Endometrial microvascular endothelial cells (primary cell): Measurements from ENCODE around the gene OR2A1. TPM values are rescaled to one million over a fixed set of nuclear protein-coding genes. Genes with fewer than 3 reads are reported as not detected.
"Not testable (repeated sequence)": the region's sequence is repeated elsewhere in the genome, so short reads cannot be mapped to it uniquely, and the experiment has no call there.

Source experiments
- in situ Hi-C: cut with HindIII; loops from 2 replicates; pipeline ENCODE4 v1.10.0; 2017; ENCODE audit warnings: low sequenced_read_pairs, low pct_unique_long_range_greater_than_20kb; ENCODE audit errors: inconsistent ontology term
- total RNA-seq: library from RNA; depleted of rRNA; stranded (reverse); fragments of >200 nt; gene quantifications from one replicate; pipeline ENCODE4 v1.2.3, GENCODE V29; 2015; ENCODE audit errors: inconsistent ontology term

OR2A1 gene, protein sequence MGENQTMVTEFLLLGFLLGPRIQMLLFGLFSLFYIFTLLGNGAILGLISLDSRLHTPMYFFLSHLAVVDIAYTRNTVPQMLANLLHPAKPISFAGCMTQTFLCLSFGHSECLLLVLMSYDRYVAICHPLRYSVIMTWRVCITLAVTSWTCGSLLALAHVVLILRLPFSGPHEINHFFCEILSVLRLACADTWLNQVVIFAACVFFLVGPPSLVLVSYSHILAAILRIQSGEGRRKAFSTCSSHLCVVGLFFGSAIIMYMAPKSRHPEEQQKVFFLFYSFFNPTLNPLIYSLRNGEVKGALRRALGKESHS
- not detected for total RNA-seq

DNA sequence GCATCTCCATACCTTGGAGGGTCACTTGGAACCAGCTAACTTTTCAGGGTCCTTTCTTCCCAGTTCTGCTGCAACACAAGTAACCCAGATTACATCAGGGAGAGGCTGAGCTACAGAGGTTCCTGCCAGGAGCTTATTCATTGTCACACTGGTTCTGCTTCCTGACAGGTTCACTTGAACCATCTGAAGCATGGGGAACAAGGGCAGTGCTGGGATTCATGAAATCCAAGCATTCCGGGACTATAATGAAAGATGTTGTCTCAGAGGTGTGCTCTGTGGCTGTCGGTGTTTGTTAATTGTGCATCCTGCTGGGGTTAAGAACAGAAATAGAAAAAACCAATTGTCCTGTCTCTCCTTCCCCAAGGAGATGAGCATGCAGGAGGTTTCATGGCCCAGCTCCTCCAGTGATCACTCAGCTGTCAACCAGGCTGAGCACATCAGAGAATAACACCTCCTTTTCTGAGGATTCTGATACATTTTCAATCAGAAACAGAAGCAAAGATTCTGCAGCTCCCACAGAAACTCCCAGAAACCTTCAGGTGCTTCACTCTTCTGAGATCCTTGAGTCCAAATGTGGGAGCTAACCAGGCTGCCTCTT is at the start of gene OR2A1:
OR2A1 (plus strand) TSS at position 548 of the 598 bp plus-strand sequence. CDS start 5,706 bp downstream, outside the sequence.
- in situ Hi-C loops, result not testable (repeated sequence)

DNA sequence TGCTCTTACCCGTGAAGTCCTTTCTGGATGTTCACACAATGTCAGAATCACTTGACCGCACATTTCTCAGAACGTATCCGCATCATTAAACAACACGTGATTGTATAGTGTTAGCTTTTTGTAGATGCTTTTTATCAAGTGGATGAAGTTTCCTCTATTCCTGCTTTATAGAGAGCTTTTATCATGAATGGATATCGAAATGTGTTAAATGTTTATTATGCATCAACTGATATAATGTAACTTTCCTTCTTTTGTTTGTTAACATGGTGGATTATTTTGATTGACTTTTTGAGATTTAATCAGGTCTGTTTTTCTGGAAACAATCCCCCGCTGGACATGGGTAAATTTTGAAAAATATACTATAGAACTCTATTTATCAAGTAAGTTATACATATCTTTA is 47.5 kb upstream of the OR2A1 start, which contains the start of gene OR2A7:
OR2A7 (minus strand) TSS at position 101 of the 400 bp plus-strand sequence. CDS start 5,164 bp downstream, outside the sequence.
- in situ Hi-C loops, result not testable (repeated sequence)

DNA sequence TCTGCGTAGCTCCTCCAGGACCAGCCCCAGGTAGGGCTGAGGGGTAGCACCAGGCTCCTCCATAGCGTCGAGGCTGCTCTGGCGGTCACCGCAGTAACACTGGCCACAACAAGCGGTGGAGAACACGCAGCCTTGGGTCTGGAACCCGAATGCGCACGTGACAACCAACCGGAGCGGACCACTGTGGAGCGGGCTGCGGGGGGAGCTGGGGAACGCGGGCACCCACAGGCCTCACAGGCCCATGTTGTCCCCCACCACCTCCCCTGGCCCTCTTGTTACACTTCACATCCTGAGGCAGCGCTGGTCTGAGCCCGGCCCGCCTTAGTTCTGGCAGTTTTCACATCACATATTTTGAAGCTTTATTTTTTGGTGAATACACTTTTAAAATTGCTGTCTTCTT is 43.0 kb upstream of the OR2A1 start, which contains the start of gene CTAGE8:
CTAGE8 (minus strand) TSS at position 101 of the 400 bp plus-strand sequence; CDS start at position 63, 38 bp downstream.
- in situ Hi-C loops, result not testable (repeated sequence)

DNA sequence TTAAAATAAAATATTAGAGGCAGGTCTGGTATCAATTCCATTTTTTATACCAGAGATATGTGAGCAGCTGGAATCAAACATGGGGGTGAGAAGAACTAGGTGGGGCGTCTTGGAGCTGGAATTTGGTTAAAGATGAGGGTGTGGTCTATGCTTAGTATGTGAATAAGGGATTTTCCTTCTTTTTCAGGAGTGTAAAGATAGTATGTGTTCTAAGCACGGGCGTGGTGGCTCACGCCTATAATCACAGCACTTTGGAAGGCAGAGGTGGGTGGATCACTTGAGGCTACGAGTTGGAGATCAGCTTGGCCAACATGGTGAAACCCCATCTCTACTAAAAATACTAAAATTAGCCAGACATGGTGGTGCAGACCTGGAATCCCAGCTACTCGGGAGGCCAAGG is 36.9 kb upstream of the OR2A1 start:
- in situ Hi-C loops, result not testable (repeated sequence)

DNA sequence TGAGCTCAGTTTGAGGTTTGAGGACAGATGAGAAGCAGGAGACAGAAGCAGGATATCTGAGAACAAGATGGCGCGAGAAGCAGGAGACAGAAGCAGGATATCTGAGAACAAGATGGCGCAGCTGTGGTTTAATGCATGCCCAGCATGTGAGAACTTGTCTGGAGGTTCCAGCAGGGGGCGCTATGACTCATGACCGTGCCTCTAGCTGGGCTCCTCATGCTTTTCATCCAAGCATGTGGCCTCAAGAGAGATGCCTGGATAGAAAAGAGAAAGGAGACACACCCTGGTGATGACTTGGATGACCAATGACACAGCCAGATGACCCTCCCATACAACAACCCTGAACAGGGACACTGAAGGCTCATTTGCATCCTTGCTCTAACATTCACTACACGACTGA is 32.2 kb upstream of the OR2A1 start:
- in situ Hi-C loops, result not testable (repeated sequence)

DNA sequence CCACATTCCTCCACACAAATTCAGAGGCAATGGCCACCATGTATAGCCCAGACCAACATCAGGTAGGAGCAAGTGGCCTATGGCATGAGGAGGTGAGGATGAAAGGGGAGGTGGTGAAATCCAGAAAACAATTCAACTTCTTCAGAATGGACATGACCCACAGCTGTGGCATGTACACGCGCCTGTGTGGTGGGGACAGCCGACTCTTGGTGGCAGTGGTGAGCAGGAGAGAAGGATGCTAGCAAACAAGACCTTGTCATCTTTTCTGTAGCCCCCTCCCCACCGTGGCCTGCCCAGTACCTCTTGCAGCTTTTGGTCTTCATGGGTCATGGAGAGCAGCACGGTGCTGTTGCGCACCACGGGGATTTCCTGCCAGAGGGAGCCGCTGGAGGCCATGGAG is 30.2 kb upstream of the OR2A1 start:
- in situ Hi-C loops, result not testable (repeated sequence)

DNA sequence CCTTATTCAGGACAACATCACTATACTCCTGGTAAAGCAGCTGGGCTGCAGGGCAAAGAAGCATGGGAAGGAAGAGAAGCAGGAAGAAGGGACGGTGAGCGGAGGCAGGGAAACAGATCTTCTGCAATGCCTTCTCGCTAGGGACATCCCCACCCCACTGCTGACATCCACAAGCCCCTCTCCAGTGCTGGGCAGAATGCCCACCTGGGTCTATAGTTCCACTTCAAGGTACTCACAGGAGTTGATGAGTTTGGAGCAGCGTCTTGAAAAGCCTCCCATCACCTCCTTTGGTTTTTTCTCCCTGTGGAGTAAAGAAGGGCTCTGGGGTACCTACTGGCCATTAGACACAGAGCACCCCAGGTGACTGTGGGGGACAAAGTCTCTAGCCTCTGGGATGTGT is 29.7 kb upstream of the OR2A1 start:
- in situ Hi-C loops, result not testable (repeated sequence)

DNA sequence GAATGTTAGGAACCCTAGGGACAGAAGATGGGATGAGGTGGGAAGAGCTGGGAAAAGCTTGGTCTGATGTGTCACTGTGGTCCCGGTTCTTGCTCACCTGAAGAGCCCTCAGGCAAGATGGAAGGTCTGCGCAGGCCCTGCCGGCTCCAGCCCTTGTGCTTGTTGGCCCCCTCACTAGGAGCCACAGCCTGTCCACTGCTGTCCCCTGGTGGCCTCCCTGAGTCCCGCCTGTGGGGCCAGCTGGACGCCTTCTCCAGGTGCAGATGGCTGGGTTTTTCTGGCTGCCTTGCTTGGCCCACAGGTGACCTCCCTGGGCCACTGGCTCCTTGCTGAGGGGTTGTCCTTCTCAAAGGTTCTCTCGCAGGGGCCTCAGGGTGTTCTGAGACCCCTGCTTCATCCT is 28.5 kb upstream of the OR2A1 start:
- in situ Hi-C loops, result not testable (repeated sequence)

DNA sequence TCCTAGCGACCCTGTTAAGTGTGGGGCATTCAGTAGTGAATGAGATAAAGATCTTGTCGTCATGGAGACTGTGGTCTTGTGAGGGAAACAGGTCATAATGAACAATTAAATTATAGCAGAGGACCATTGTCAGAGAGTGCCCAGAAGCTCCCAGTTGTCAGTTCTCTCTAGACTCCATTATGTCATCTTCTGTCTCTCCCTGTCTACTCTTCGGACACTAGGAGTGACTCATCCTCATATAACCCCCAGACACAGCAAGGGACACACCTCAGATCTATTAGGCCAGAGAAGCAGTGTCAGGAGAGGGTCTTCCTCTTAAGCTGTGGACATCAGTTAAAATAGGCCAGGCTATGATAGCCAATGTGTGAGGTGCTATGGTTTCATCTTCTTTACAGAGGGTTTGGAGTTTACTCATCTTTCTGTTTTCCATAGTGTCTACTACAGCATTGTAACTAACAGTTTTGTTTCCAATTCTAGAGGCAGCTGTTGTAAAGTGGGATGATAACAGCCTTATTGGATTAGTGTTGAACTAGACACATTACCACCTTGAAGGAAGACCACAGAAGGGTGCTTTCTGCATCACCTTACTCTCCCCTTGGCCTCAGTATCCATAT is 24.9 kb upstream of the OR2A1 start:
- in situ Hi-C loops, result not testable (repeated sequence)

DNA sequence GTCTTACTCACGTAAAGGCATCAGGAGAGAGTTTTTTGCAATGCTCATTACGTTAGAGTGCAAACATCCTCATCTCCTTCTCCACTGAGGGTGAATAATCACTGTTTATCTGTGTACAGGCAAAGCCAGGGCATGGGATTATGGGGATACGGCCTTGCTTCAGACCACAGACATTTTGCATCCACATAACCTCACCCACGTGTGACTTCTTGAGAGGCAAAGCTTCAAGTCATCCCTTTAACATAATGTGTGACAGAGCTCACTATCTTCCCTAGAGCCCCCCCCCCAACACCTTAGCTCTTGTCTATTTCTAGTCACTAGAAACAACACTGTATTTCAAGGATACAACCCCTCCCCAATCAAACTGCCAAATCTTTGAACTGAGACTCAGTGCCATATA is 20.6 kb upstream of the OR2A1 start:
- in situ Hi-C loops, result not testable (repeated sequence)

DNA sequence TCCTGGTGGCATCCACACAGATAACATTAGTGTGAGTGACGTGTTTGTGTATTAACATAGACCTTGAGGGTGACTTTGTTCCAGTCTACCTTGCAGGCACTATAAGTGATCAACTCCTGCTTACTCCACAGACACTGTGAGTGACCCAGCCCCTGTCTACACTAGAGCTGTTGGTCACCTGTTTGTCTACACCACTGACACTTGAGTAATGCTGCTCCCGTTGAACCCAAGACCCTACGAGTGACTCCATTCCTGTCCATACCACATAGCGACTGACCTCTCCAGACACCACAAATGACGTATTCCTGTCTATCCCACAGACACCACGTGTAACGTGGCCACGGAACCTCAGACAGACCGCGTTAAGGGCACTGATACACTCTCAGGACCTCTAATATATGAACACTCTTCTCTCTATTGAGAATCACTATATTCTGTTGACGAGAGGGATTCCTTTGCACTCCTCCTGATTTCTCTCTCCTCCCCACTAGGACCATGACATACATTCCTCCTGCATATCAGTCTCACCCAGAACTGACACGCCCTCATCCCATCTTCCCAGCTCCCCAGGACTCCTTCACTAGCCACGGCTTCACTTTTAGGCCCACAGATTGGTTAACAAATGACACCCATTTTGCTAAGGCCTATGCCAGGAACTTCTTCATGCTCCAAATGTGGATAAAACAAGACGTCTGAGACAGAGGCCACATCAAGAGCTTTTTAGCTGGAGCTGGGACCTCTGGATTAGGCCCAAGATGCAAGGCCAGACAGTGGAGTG is 19.6 kb upstream of the OR2A1 start:
- in situ Hi-C loops, result not testable (repeated sequence)

DNA sequence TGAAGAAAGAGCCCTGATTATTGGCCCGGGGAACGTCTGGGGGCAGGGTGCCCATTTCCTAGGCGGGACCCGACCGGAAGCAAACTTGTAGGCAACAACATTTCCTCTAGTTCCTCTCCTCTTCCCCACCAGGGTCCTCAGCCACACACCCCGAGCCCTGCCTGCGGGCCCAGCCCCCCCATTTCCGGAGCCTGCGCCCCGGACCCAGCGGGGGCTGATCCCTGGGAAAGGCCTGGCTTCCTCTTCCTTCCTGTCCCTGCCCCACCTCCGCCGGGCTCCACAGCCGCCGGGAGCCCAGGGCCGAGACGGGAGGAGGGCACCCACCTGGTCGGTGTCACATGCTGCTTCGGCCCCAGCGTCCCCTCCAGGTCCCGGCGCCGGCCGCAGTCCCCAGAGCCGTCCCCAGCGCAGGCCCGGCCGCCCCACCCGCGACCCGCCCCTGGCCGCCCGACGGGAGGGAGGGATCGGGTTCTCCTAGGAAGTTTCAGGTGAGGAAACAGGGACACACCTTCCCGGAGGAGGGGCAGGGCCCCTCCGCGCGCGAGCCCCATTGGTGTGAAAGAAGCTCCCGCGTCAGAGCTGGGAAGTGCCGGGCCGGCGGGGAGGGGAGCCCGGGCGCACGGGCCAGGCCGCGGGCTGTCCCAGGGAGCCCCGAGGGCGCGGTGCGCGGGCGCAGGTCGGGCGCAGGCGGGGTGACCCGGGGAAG is 18.3 kb upstream of the OR2A1 start:
- in situ Hi-C loops, result not testable (repeated sequence)

DNA sequence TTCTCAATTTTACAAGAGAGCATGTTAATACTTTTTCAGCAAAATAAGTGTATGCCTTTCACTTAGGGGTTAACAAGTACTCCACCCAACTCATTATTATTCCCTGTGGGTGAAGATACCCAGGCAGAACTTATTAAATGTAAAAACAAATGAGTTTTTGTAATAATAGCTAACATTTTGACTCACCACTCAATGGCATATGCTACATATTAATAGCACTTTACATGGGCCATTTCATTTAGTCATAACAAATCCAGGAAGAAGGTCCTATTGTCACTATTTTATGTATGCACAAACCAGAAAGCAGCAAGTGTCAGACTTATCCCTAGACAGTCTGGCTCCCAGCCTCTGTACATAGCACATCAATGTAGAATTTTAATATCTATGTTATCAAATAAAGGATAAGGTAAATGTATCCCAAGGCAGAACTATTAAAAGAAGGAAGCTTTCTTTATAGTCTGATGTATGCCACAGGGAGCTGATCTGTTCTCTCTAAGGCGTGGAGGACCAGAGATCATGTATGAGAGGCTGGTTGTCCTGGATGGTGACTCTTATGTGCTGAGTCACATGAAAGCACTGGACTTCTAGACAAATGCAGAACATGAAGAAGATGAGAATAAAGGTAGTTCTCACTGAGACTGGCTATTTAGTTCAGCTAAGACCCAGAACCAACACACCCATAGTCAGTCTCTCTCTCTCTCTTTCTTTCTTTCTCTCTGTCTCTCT is 9.5 kb upstream of the OR2A1 start:
- in situ Hi-C loops, result not testable (repeated sequence)

DNA sequence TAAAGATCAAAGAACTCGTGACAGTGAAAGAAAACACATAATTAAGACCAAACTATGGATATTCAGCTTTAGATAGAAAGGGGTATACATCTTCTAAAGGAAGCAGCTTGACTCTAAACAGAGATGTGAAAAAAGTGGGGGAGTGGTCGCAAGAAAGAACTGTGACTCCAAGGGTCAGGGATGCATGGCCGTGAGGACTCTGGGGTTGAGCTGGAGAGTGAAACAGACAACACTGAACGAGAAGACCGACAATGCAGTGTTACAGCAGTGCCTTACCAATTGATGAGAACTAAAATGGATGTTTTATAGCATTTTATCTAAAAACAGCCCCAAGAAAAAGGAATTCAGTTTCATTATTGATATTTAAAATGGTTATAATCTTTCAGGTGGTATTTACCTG is 8.6 kb upstream of the OR2A1 start:
- in situ Hi-C loops, result not testable (repeated sequence)

DNA sequence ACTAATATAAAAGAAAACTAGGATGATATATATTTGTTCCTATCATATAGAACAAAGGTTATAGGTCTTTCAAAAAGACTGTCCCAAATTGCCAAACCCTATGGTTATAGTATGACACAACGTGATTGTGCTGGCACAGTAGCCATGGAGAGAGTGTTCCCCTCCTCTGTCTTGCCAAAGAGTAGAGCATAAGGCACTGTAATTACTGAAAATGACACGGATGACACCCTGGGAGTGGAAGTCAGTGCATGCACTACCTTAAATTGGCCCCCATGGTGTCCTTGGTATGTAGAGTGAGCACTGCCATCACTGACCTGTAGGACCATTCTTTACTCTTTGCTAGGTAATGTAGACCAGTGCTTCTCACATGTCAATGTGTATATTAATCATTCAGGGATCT is 7.1 kb upstream of the OR2A1 start:
- in situ Hi-C loops, result not testable (repeated sequence)

DNA sequence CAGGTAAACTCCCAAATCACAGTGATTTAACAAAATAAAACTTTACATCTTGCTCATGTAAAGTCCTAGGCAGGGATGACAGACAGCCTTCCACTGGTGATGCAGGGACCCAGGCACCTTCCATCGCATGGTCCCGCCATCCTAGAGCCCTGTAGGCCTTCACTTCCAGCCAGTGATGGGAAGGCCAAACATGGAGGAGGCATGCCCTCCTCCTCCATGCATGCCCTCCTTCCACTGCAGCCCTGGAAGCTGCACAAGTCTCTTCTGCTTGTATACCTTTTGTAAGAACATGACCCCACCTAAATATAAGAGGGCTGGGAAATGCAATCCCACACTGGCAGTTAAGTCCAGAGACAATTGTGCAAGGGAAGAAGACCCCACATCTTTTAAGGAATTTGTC is 2.5 kb upstream of the OR2A1 start:
- in situ Hi-C loops, result not testable (repeated sequence)

DNA sequence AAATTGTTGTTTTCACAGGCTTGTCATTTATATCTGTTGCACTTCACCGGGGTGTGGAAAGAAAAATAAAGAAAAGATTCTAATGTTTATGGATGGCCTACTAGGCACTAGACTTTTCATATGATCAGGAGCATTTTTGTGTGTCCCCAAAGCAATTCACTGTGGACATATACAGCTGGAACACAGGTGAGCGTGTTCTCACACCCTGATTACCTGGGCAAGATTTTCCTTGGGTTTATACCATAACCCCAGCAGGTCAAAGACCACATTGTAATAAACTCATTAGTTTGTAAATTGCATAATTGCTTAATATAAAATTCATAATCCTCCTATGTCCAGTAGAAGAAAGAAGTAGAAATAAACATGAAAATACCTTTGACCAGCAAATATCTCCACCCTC is 1.0 kb upstream of the OR2A1 start:
- in situ Hi-C loops, result not testable (repeated sequence)

DNA sequence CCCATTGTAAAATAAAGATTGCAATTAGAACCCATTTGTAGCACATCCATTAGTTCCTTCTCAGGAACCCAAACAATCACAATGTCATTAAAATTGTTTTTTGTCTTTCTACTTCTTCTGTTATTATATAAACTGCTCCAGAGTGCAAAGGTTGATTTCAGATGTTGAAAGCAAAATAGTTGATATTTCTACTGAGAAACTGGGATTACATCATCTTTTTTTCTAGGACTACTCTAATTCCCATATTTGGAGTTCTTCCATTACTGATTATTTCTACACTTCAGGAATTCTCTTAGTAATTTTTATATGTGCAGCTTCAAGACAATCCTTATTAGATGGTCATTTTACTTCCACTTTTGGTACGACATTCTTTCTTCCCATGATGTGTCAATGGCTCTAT is 5.3 kb downstream of the OR2A1 start:
- in situ Hi-C loops, result not testable (repeated sequence)
